ENCODE measurements around the gene G6PC2.

The G6PC2 gene

DNA sequence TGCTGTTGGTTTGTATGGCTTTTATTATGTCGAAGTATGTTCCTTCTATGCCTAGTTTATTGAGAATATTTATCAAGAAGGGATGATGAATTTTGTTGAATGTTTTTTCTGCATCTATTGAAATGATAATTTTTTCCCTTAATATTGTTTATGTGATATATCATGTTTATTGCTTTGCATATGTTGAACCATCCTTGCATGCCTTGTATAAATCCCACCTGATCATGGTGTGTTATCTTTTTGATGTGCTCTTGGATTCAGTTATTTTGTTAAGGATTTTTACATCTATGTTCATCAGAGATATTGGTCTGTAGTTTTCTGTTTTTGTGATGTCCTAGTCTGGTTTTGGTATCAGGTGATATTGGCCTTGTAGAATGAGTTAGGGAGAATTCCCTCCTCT, 50.8 kb downstream of the G6PC2 start:
- Histone ChIP-seq H3K4me3 (ENCODE audit: low read length) (no peak overlapping the region), H3K27me3 (ENCODE audit: insufficient read depth, low read length) (no peaks in the 10 kb centered on the region; the same call in 1 of the 2 replicates), H3K4me1 (ENCODE audit: insufficient read depth, low read length) (no peaks in the 10 kb centered on the region), H3K9me3 (ENCODE audit: insufficient read depth, low read depth, low read length) (no peaks in the 10 kb centered on the region), H3K36me3 (ENCODE audit: insufficient read depth, low read depth, low read length) (no peaks in the 10 kb centered on the region), H3K27ac (ENCODE audit: low read length) (no peak overlapping the region), H3K9ac (ENCODE audit: low read depth, low read length) (no peak overlapping the region)

DNA sequence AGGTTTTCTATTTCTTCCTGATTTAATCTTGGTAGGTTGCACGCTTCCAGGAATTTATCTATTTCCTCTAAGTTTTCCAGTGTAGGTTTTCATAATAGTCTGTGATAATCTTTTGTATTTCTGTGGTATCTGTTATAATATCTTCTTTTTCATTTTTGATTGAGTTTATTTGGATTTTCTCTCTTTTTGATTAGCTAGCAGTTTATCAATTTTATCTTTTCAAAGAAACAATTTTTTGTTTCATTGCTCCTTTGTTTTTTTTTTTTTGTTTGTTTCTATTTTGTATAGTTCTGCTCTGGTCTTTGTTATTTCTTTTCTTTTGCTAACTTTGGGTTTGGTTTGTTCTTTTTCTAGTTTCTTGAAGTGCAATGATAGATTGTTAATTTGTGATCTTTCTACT, 51.3 kb downstream of the G6PC2 start:
- Histone ChIP-seq H3K27me3 (ENCODE audit: insufficient read depth, low read length) (no peaks in the 10 kb centered on the region; the same call in 1 of the 2 replicates), H3K9ac (ENCODE audit: low read depth, low read length) (no peak overlapping the region), H3K4me1 (ENCODE audit: insufficient read depth, low read length) (no peaks in the 10 kb centered on the region), H3K27ac (ENCODE audit: low read length) (no peak overlapping the region), H3K36me3 (ENCODE audit: insufficient read depth, low read depth, low read length) (no peaks in the 10 kb centered on the region), H3K9me3 (ENCODE audit: insufficient read depth, low read depth, low read length) (no peaks in the 10 kb centered on the region), H3K4me3 (ENCODE audit: low read length) (no peak overlapping the region)

DNA sequence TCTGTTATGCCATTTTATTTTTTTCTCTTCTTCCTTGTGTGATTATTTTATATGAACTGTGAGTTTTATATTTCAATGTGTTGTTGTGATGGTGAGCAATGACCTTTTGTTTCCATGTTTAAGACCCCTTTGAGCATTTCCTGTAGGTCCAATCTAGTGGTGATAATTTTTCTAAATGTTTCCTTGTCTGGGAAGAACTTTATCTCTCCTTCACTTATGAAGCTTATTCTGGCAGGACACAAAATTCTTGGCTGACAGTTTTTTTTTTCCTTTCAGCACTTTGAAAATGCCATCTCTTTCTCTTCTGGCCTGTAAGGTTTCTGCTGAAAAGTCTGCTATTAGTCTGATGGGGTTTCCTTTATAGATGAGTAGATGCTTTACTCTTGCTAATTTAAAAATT, 53.2 kb downstream of the G6PC2 start:
- no peak overlapping the region for H3K4me3 ChIP-seq (ENCODE audit: low read length)
- no peaks in the 10 kb centered on the region; the same call in 1 of the 2 replicates for H3K27me3 ChIP-seq (ENCODE audit: insufficient read depth, low read length)
- H3K9me3 ChIP-seq (ENCODE audit: insufficient read depth, low read depth, low read length): no peaks in the 10 kb centered on the region
- no peaks in the 10 kb centered on the region for H3K4me1 ChIP-seq (ENCODE audit: insufficient read depth, low read length)
- no peak overlapping the region for H3K9ac ChIP-seq (ENCODE audit: low read depth, low read length)
- no peak overlapping the region for H3K27ac ChIP-seq (ENCODE audit: low read length)
- H3K36me3 ChIP-seq (ENCODE audit: insufficient read depth, low read depth, low read length): no peaks in the 10 kb centered on the region

DNA sequence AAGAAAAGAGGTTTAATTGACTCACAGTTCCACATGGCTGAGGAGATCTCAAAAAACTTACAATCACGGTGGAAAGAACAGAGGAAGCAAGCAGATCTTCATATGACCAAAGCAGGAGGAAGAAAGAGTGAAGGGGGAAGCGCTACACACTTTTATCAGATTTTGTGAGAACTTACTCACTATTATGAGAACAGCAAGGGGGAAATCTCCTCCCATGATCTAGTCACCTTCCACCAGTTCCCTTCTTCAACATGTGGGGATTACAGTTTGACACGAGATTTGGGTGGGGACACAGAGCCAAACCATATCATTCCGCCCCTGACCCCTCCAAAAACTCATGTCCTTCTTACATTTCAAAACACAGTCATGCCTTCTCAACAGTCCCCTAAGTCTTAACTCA, 54.2 kb downstream of the G6PC2 start:
- no peak overlapping the region for H3K4me3 ChIP-seq (ENCODE audit: low read length)
- no peaks in the 10 kb centered on the region for H3K36me3 ChIP-seq (ENCODE audit: insufficient read depth, low read depth, low read length)
- no peaks in the 10 kb centered on the region for H3K4me1 ChIP-seq (ENCODE audit: insufficient read depth, low read length)
- no peaks in the 10 kb centered on the region; the same call in 1 of the 2 replicates for H3K27me3 ChIP-seq (ENCODE audit: insufficient read depth, low read length)
- no peak overlapping the region for H3K27ac ChIP-seq (ENCODE audit: low read length)
- H3K9ac ChIP-seq (ENCODE audit: low read depth, low read length): no peak overlapping the region
- H3K9me3 ChIP-seq (ENCODE audit: insufficient read depth, low read depth, low read length): no peaks in the 10 kb centered on the region

DNA sequence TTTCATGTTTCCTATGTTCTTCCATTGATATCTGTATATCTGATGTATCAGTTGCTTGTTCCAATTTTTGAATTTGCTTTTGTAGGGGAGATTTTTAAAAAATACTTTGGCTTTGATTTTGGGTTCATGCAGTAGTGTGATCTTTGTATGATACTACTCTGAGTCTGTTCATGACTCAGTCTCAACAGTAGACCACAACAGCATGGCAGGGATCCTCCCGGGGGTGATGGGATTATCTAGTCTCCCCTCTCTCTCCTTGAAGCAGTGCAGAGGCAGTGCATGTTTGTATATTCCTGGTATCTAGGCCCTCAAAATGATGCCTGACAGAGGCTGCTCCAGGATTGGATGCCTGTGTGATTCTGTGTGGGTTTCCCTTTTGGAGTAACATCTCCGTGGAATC, 55.3 kb downstream of the G6PC2 start:
- H3K27ac ChIP-seq (ENCODE audit: low read length): no peak overlapping the region
- H3K9ac ChIP-seq (ENCODE audit: low read depth, low read length): no peak overlapping the region
- H3K4me1 ChIP-seq (ENCODE audit: insufficient read depth, low read length): no peaks in the 10 kb centered on the region
- H3K4me3 ChIP-seq (ENCODE audit: low read length): no peak overlapping the region
- no peaks in the 10 kb centered on the region for H3K9me3 ChIP-seq (ENCODE audit: insufficient read depth, low read depth, low read length)
- H3K36me3 ChIP-seq (ENCODE audit: insufficient read depth, low read depth, low read length): no peaks in the 10 kb centered on the region
- H3K27me3 ChIP-seq (ENCODE audit: insufficient read depth, low read length): no peaks in the 10 kb centered on the region; the same call in 1 of the 2 replicates
